Stimulated activated CD4-positive, alpha-beta T cell treated with anti-CD3 and anti-CD28 coated beads, Interleukin-1b, Interleukin-23, amount 100 ng/mL, for 24 hours (primary cell): ENCODE measurements around the gene SLC38A2.

Source experiments
- DNase-seq, 4 experiments: peaks; one replicate each; pipeline ENCODE4 v3.0.0-alpha.2; 2020; ENCODE audit warnings: low read depth in 4 of 4, low spot score in 1 of 4

Gene SLC38A2

GRCh38 chr12:46395388-46395787 is 22.8 kb upstream of the SLC38A2 start:
- no peak for DNase-seq

- no peak for DNase-seq
Measured at GRCh38 chr12:46391630-46392029, 19.1 kb upstream of the SLC38A2 start.

DNA sequence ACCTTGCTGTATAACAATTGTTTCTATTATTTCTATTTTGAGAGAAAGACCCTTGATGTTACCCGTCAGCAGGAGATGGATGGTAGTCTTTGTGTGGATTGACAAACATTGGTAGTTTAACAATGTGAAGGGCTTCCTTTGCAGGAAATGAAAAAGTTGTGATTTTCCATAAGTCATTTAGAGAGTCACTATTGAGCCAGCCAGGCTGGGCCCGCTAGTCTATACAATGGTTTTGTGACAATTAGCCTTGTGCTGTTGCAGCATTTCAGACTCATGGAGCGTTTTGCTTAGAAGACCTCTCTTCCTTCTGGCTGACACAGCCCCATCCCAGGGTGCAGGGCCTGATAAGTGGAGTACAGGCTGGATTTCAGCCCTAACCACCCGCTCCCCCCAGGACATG is 18.3 kb upstream of the SLC38A2 start:
- no peak for DNase-seq

GRCh38 chr12:46390304-46390703 is 17.7 kb upstream of the SLC38A2 start:
- no peak for DNase-seq

GRCh38 chr12:46389031-46389616 is 16.6 kb upstream of the SLC38A2 start:
- no peak for DNase-seq

- DNase-seq = no peak
Measured at GRCh38 chr12:46388427-46389021, 16.0 kb upstream of the SLC38A2 start.

DNA sequence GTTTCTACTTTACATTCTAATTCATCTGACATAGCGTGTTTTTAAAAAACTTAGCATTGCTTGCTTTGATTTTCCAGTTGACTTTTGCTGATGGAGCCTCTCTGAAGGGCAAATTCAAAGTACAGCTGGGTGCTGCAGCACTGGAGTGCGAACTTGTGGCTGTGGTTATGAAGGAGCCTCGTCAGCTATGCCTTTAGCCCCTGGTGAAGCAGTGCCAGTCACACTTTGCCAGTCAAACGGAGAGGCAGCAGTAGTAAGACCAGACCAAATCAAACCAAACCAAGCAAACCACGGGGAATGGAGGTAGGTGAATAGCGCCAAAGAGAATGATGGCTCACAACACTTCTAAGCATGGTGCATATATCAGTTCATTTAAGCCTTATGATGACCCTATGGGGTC is 15.1 kb upstream of the SLC38A2 start:
- DNase-seq = no peak

DNA sequence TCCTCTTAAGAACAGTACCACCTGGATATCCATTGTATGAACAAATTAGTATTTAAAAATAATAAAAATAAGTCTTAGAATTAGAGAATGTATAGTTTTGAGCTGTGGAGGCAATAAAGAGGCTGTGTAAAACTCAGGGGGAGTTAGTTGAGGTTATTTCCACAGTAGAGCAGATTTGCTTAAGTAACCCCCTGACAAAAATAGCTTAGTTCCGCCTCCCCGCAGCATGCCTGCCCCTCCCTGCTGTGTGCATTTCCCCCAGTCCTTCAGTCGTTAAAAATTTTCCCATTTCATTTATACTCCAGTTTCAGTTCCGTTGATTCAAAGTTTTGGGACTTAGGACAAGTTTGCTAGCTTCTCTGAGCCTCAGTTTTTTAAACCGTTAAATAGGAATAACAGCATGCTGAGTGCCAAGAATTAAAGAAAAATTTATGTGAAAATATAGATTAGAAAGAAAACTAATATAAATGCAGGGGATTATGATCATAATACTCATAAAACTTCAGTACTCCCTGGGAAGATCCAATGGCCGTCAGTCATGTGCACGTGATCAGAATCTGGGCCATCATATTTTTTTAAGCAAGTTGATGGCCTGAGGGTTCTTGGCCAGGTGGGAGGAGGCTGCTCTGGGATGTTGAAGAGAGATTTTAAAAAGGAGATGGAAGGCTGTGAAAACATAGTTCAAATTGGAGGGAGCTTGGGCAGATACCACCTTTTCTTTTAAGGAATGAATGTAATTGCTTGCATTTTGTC is 14.5 kb upstream of the SLC38A2 start:
- no peak for DNase-seq

GRCh38 chr12:46386360-46386867 is 13.8 kb upstream of the SLC38A2 start:
- no peak for DNase-seq

DNA sequence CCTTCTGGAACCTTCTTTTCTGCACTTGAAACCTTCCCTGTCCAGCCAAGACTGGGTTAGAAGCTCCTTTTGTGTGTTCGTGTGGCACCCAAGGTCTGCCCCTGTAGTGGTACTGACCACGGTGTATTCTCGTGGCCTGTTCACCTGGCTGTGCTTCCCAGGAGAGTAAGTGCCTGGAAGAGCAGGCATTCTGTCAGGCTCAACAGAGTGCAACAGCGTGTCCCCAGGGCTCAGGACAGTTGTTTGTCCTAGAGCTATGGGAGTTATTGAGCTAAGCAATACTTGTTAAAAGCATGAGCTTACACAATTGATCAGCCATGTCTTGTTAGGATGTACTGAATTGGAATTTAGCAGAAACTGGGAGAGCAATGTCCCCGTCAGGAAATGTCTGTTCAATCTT is 12.9 kb upstream of the SLC38A2 start:
- DNase-seq = no peak

DNA sequence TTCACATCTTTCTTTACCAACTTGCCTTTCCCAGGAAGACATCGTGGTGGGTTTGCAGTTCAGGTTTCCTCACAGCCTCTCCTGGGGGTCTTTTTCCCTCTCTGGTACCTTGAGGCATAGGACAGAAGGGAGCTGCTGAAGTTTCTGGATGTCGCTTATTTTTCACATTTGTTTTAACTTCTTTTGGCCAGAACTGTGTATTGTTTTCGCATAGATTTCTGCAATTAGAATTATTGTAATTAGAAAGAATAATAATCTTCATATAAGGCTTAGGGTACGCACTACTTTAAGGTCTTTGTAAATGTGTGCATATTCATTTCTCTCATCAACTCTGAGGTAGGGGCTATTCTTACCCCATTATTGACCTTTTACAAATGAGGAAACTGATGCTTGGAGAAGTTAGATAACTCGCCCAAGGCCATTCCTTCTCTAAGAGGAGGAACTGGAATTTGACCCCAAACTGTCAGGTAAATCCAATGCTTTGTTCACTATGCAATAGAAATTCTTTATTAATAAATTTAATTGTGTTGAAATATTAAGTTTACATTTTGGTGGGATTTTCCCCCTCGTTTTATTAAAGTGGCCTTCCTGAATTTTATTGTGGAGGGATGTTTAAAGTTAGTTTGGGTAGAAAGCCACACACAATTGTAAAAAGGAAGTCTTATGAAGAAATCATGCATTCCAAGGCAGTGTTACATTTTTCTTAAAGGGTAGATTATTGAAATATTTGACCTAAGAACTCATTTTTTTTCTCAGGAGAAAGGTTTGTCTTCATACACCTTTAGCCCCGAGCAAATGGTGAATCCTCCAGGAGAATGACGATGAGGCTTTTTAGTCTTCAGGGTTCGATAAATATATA is 12.1 kb upstream of the SLC38A2 start:
- DNase-seq = no peak

- peak; percentile 26 to 56 (median 42) for DNase-seq
Measured at GRCh38 chr12:46383654-46384450, 11.3 kb upstream of the SLC38A2 start.

GRCh38 chr12:46382964-46383653 is 10.5 kb upstream of the SLC38A2 start:
- peak; percentile 76 to 90 (median 86) for DNase-seq

DNA sequence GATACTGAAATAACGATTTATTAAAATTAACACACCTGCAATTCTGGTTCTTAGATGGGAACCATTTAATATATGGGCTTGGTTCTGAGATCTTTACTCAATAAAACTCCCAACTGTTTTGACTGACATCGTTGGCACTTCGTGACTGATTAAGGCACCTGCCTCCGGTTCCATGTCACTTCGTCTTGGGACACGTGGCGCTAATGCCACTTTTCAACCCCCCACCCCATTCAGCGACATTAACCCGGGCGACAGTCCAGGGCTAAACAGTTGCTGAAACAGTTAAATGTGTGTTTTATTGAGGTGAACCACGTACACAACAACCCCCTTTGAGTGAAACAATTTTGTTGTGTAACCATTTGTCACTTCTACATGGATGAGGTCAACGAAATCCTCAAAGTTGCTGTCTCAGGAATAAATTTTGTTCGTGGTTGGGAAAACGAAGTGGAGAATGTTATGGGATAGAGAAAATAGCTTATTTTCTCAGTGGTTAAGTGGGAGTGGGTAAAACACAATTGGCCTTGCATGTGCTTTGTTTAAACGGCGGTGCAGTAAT is 9.9 kb upstream of the SLC38A2 start:
- DNase-seq = no peak

DNA sequence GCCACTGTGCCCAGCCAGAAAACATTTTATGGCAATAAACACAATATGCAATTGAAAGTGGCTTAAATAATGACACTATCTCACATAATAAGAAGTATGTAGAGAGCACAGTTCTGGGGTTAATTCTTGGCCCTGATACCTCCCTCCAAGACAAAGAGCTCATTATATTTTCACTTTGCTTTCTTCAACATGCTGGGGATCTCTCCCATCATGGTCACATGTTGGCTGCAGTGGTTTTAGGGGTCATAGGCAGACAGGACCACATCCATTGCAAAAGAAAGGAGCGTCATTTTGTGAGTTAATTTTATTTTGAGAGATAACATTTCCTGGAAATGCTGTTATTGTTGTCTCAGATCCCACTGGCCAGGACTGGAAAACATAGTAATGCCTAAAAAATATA is 8.3 kb upstream of the SLC38A2 start:
- no peak for DNase-seq

DNA sequence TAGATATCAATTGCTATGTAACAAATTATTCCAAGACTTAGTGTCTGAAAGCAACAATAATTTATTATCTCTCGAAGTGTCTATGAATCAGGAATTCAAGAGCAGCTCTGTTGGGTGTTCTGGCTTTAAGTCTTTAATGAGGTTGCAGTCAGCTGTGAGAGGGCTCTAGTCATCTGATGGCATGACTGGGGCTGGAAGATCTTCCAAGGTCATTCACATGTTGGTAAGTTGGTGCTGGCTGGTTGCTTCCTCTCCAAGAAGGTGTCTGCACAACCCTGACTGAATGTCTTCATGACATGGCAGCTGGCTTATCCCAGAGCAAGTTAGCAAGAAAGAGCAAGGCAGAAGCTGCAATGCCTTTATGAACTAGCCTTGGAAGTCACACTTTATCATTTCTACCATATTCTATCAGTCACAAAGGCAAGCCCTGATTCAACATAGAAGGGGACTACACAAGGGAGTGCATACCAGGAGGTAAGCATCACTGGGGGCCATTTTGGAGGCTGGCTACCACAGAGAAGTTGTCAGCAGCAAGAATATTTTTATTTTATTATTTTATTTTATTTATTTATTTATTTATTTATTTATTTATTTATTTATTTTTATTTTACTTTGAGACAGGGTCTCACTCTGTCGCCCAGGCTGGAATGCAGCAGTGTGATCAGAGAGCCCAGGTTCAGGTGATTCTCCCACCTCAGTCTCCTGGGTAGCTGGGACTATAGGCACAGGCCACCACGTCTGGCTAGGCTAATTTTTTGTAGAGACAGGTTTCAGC is 7.6 kb upstream of the SLC38A2 start:
- DNase-seq = no peak

DNA sequence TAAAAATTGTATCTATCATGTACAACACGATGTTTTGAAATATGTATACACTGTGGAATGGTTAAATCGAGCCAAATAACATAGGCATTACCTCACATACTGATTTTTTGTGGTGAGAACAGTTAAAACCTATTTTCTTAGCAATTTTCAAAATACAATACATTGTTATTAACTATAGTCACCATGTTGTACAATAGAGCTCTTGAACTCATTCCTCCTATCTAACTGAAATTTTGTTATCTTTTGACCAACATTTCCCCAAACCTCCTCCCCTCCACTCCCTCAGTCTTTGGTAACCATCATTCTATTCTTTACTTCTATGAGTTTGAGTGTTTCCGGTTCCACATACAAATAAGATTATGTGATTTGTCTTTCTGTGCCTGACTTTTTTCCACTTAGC is 6.8 kb upstream of the SLC38A2 start:
- DNase-seq = no peak

GRCh38 chr12:46378530-46378929 is 6.0 kb upstream of the SLC38A2 start:
- DNase-seq = no peak

DNA sequence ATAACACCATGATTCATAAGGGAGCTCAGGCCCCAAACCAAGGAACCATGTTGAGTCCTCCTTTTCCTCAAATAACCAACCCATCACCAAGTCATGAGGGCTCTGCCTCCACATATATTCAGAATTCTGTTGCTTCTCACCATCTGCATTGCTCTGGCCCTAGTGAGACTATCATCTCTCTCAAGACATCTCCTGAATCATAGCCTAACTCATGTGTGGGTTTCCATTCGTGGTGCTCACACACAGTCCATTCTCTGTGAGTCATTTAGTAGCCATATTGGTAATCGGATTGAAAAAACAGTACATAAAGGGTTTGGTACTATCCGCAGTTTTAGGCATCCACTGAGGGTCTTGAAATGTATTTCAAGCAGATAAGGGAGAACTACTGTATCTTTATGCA is 5.1 kb upstream of the SLC38A2 start:
- no peak for DNase-seq
